ENCODE measurements around the gene RPAIN.

The RPAIN gene

DNA sequence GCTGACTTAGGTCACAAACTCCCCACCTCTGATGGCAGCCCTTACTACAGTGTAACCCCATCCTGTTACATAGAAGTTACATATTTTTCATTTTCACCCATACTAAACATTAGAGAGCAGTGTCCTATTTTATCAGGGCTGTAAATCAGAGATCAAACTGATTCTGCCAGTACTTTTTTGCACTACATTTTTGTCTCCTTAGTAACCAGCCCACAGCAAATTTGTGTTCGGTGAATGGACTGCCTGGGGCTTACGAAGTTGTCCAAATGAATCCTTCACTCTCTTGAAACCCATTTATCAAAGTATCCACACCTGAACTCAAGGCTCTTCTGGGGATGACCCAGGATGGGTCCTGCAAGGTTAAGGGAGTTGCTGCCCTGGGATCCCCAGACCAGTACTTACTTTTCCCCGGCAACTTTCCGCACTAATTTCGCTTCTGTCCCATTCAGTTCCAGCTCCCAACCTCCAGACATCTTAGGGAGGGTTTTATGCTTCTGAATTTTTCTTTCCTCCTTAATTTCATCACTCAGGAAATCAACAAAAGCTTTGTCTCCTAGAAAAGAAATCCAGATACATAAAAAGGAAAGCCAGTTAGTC lies 17.8 kb downstream of the RPAIN start:
- TF ChIP-seq, protein P1, sequence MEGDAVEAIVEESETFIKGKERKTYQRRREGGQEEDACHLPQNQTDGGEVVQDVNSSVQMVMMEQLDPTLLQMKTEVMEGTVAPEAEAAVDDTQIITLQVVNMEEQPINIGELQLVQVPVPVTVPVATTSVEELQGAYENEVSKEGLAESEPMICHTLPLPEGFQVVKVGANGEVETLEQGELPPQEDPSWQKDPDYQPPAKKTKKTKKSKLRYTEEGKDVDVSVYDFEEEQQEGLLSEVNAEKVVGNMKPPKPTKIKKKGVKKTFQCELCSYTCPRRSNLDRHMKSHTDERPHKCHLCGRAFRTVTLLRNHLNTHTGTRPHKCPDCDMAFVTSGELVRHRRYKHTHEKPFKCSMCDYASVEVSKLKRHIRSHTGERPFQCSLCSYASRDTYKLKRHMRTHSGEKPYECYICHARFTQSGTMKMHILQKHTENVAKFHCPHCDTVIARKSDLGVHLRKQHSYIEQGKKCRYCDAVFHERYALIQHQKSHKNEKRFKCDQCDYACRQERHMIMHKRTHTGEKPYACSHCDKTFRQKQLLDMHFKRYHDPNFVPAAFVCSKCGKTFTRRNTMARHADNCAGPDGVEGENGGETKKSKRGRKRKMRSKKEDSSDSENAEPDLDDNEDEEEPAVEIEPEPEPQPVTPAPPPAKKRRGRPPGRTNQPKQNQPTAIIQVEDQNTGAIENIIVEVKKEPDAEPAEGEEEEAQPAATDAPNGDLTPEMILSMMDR (IDR thresholded peaks at IDR 0.05; ENCODE audit: low read depth, low read length, missing control alignments): no peak
- in situ Hi-C loops (cut with HindIII; ENCODE audit: low sequenced_read_pairs): loop anchor here (5.0 kb wide), 1 partner anchor 34 kb away; no protein-coding TSS in a partner anchor

DNA sequence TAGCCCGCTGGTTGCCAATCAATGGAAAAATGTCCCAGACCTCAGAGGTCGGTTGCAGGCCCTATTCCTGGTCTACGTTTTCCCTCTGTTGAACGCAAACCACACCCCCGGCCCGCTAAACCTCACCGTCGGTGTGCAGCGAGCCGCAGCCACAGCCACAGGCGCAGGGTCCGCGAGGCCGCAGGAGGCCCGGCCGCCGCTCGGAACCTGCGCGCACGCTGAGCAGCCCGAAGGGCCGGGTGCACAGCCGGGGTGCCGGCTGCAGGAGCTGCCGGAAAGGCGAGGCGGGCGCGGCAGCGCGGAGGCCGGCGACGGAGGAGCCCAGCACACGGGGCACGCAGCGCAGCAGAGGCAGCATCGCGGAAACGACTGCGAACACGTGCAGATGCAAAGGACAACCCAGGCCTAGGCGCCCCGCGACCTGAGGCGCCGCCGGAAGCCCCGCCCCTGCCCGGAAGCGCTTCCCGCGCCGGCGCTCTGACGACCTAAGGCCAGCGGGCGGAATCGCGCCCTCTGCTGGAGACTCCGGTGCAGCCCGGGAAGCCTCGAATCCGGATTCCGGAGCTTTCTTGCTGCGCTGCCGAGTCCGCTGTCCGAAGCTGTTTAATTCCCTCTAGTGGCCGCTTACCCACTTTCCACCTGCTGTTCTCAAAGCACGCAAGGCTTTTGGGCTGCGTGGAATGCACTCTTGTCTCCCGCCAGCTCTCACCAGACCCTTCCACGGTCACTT lies 18.9 kb downstream of the RPAIN start, which contains the start of gene C1QBP:
C1QBP (minus strand) TSS at position 440 of the 730 bp plus-strand sequence; CDS start at position 358, 82 bp downstream.
- peak; percentile 83 for DNase-seq (ENCODE audit: low read depth)
- TF ChIP-seq, protein P1 (IDR thresholded peaks at IDR 0.05; ENCODE audit: low read depth, low read length, missing control alignments): peak; percentile 99
- peak within 1 kb of the TSS; percentile 67 for H3K4me3 ChIP-seq (ENCODE audit: low read depth, low read length)
- in situ Hi-C loops (cut with HindIII; ENCODE audit: low sequenced_read_pairs): loop anchor here (5.0 kb wide), 1 partner anchor 33 kb away; no protein-coding TSS in a partner anchor

More for the DNA sequence above, 17.8 kb downstream of the RPAIN start:
- DNase-seq (ENCODE audit: low read depth): no peak
- H3K4me3 ChIP-seq (ENCODE audit: low read depth, low read length): peak overlapping the region; percentile 67

DNA sequence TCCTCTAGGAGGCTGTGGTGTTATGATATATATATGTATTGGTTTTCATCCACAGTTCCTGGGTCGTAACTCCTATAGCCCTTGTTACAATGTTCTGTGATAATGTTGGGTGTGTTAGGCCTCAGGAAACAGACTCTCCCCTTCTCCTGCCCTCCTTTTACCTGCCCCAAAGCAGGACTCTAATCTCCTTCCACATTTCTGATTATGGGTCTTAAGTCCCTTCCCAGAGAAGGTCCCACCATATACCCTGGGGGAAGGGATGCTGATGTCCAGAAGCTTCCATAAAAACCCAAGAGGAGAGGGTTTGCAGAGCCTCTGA lies 19.4 kb downstream of the RPAIN start:
- in situ Hi-C loops (cut with HindIII; ENCODE audit: low sequenced_read_pairs): loop anchor here (5.0 kb wide), 1 partner anchor 33 kb away; no protein-coding TSS in a partner anchor
- H3K4me3 ChIP-seq (ENCODE audit: low read depth, low read length): peak overlapping the region; percentile 67

DNA sequence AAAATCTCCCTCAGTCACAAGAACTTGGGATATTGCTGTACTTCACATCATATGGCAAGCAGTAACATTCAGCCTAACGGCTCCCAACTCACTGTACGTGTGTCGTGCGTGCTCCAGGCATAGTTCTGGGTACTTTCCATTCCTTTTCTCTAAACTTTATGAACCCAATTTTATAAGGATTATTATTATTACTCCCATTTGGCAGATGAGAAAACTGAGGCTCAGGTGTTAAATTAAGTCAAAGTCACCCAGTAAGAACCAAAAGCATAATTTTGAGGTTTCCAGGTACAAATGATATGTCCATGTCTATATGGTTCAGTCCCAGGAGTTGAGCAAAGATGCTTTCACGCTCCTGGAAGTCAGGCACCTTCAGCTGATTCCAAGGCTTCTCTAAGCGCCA lies 23.7 kb downstream of the RPAIN start:
- DNase-seq (ENCODE audit: low read depth): no peak
- TF ChIP-seq, protein P1 (IDR thresholded peaks at IDR 0.05; ENCODE audit: low read depth, low read length, missing control alignments): no peak
- H3K4me3 ChIP-seq (ENCODE audit: low read depth, low read length): no peak overlapping the region
- in situ Hi-C loops (cut with HindIII; ENCODE audit: low sequenced_read_pairs): no loop called here

More for the DNA sequence above, 19.4 kb downstream of the RPAIN start:
- TF ChIP-seq, protein P1 (IDR thresholded peaks at IDR 0.05; ENCODE audit: low read depth, low read length, missing control alignments): no peak
- no peak for DNase-seq (ENCODE audit: low read depth)

DNA sequence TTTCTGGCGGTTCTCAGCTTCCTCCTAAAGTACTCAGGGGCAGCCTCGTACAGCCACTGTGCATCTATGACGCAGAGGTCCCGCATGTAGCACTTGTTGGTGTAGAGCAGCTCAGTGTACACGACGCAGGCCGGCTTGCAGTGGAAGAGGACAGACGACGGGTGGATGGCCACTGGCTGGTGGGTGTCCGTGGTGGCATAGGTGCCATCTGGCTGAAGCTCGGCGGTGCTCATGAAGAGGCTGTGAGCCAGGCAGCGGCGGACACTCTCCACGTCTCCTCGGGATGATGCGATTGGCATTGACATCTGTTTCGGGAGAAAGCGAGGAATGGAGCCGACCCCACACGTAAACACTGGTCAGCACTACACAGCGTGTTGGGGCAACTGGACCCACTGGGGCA lies 24.2 kb downstream of the RPAIN start:
- no peak for DNase-seq (ENCODE audit: low read depth)
- TF ChIP-seq, protein P1 (IDR thresholded peaks at IDR 0.05; ENCODE audit: low read depth, low read length, missing control alignments): no peak
- H3K4me3 ChIP-seq (ENCODE audit: low read depth, low read length): no peak overlapping the region
- in situ Hi-C loops (cut with HindIII; ENCODE audit: low sequenced_read_pairs): no loop called here

DNA sequence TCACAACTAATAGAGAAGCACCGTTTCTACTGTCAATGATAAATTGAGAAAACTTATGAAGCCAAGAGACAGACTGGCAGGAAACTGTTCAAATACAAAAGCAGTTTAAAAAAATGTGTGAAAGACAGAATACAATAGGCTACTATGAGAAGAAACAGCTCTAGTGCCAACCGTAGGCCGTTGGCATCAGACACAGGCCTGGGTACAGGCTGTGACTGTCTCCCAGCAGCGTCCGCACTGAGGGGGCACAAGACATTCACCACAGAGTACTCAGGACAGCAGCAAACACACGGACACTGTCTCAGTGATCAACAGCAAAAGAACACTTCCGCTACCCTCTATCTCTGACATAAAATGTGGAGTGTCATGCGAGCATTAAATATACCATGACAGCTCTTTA lies 26.8 kb downstream of the RPAIN start:
- no peak for DNase-seq (ENCODE audit: low read depth)
- no peak overlapping the region for H3K4me3 ChIP-seq (ENCODE audit: low read depth, low read length)
- TF ChIP-seq, protein P1 (IDR thresholded peaks at IDR 0.05; ENCODE audit: low read depth, low read length, missing control alignments): no peak
- in situ Hi-C loops (cut with HindIII; ENCODE audit: low sequenced_read_pairs): no loop called here
